Thoracic aorta endothelial cell (primary cell): ENCODE measurements around the gene RIMBP2. TPM values are rescaled to one million over a fixed set of nuclear protein-coding genes. Genes with fewer than 3 reads are reported as not detected.

Experiments
- total RNA-seq: library from RNA; depleted of rRNA; stranded (reverse); fragments of >200 nt; gene quantifications from 2 replicates; pipeline ENCODE4 v1.2.3, GENCODE V29; 2012

RIMBP2 gene, protein sequence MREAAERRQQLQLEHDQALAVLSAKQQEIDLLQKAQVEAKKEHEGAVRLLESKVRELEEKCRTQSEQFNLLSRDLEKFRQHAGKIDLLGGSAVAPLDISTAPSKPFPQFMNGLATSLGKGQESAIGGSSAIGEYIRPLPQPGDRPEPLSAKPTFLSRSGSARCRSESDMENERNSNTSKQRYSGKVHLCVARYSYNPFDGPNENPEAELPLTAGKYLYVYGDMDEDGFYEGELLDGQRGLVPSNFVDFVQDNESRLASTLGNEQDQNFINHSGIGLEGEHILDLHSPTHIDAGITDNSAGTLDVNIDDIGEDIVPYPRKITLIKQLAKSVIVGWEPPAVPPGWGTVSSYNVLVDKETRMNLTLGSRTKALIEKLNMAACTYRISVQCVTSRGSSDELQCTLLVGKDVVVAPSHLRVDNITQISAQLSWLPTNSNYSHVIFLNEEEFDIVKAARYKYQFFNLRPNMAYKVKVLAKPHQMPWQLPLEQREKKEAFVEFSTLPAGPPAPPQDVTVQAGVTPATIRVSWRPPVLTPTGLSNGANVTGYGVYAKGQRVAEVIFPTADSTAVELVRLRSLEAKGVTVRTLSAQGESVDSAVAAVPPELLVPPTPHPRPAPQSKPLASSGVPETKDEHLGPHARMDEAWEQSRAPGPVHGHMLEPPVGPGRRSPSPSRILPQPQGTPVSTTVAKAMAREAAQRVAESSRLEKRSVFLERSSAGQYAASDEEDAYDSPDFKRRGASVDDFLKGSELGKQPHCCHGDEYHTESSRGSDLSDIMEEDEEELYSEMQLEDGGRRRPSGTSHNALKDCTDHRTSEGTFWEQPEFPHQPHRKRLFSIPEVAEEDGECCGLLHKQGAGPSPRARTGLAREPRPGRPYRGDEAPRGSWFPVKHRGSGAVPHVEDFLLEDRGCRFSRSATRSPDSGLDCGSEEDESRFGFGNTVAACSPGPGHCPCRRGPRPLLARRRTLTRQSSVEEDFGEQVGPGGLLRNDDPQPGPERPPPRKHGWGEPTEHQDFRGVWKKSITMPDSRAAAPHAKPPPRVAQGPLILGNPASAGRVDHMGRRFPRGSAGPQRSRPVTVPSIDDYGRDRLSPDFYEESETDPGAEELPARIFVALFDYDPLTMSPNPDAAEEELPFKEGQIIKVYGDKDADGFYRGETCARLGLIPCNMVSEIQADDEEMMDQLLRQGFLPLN (N-terminal part only)
- total RNA-seq = not detected in 2 replicates

DNA sequence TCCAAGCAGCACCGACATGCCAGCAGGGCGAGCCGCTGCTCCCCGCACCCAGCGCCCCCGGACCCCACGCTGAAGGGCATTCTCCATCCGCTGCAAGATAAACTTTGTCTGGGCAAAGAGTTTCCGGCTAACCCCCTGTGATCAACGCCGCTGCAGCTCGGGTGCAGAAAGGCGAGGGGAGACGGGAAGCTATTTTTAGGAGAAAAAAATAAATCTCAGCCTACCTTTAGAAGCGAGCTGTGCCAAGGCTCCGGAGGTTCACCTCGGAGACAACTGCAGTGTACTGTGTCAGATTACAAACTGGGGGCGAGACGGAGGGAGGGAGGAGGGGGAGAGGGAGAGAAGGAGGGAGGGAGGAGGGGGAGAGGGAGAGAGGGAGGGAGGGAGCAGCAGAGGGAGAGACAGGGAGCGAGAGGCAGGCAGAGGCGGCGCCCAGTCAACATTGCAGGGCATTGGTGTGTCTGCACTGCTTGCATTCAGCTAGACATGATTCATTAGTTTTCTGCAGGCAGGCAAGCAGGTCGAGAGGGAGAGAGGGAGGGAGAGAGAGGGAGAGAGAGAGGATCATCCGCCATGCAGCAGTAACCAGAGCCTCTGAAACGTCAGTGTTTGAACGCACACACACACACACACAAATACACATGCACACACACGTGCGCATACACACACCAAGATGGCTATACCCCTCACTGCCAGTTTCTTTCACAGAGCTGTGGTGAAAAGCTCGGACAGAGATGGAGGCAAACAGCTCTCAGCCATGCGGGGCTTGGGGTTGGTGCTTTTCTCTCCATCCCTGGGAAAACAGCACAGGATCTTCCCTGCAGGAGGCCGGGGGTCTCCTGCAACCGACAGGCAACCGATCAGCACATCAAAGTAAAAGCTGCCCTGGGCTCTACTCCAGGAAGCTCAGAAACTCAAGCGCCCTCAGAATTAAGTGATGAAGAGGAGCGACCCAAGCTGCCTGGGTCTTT is at the start of gene RIMBP2:
Gene RIMBP2, minus strand, starts transcription at position 302 of the 971 bp plus-strand sequence. CDS start 237,286 bp downstream, outside the sequence.

Other genes starting within 250 kb of the RIMBP2 start
- gene STX2, start 123.0 kb upstream of the RIMBP2 start, total RNA-seq = 49.1 and 51.4 TPM in 2 replicates
- gene RAN, start 155.8 kb upstream of the RIMBP2 start, total RNA-seq = 997 and 1,151 TPM in 2 replicates
- under 0.01 TPM in 1 of 2 replicates, not detected in the other for gene ADGRD1, start 237.6 kb upstream of the RIMBP2 start, total RNA-seq